NCI-H82 treated with DMSO at 0.1 percent for 48 hours (cell line): ENCODE data around the gene ZEB1.
A peak's percentile ranks its signal among the peaks of the same experiment; 100 is the strongest.

Experiments used
- DNase-seq: peaks from one replicate; lab custom pipeline; 2025; ENCODE audit not compliant: unreplicated experiment; lab: John Stamatoyannopoulos, UW

ZEB1 gene

GRCh38 chr10:31318854-31319601, at the start of gene ZEB1:
Gene ZEB1, plus strand, starts transcription at chr10:31319216. Its CDS starts 19 bp downstream, at chr10:31319235.
- DNase-seq = peak; percentile 69

GRCh38 chr10:31270954-31271353, 48.1 kb upstream of the ZEB1 start:
- DNase-seq = no peak

- no peak for DNase-seq
Observed at GRCh38 chr10:31272841-31273240, 46.2 kb upstream of the ZEB1 start.

GRCh38 chr10:31273789-31274188, 45.2 kb upstream of the ZEB1 start:
- no peak for DNase-seq

GRCh38 chr10:31274310-31274709, 44.7 kb upstream of the ZEB1 start:
- no peak for DNase-seq

GRCh38 chr10:31278279-31278941, 40.6 kb upstream of the ZEB1 start:
- DNase-seq = no peak

GRCh38 chr10:31280972-31281371, 38.0 kb upstream of the ZEB1 start:
- no peak for DNase-seq

- DNase-seq = no peak
Observed at GRCh38 chr10:31288001-31288400, 31.0 kb upstream of the ZEB1 start.

- DNase-seq = no peak
Observed at GRCh38 chr10:31288962-31289361, 30.1 kb upstream of the ZEB1 start.

GRCh38 chr10:31290386-31290785, 28.6 kb upstream of the ZEB1 start:
- DNase-seq = no peak

- DNase-seq = no peak
Observed at GRCh38 chr10:31291123-31291522, 27.9 kb upstream of the ZEB1 start.

GRCh38 chr10:31294558-31294957, 24.5 kb upstream of the ZEB1 start:
- DNase-seq = no peak

- DNase-seq = no peak
Observed at GRCh38 chr10:31296754-31297153, 22.3 kb upstream of the ZEB1 start.

GRCh38 chr10:31299119-31299518, 19.9 kb upstream of the ZEB1 start:
- DNase-seq = peak; percentile 48

GRCh38 chr10:31303212-31303611, 15.8 kb upstream of the ZEB1 start:
- DNase-seq = no peak

- DNase-seq = no peak
Observed at GRCh38 chr10:31304291-31304970, 14.6 kb upstream of the ZEB1 start.

- DNase-seq = no peak
Observed at GRCh38 chr10:31313396-31313795, 5.6 kb upstream of the ZEB1 start.

- DNase-seq = no peak
Observed at GRCh38 chr10:31314256-31315150, 4.5 kb upstream of the ZEB1 start.

- no peak for DNase-seq
Observed at GRCh38 chr10:31315453-31315852, 3.6 kb upstream of the ZEB1 start.

GRCh38 chr10:31317171-31317570, 1.8 kb upstream of the ZEB1 start:
- no peak for DNase-seq
